Activated naive CD4-positive, alpha-beta T cell (primary cell): ENCODE results near the gene ACTMAP.
A peak's percentile ranks its signal among the peaks of the same experiment; 100 is the strongest.
"Not testable (repeated sequence)": the region's sequence is repeated elsewhere in the genome, so short reads cannot be mapped to it uniquely, and the experiment has no call there.

Experiments used
- DNase-seq, 4 experiments: peaks; one replicate each; lab custom pipeline; 2025; lab: John Stamatoyannopoulos, UW

Gene ACTMAP

DNA sequence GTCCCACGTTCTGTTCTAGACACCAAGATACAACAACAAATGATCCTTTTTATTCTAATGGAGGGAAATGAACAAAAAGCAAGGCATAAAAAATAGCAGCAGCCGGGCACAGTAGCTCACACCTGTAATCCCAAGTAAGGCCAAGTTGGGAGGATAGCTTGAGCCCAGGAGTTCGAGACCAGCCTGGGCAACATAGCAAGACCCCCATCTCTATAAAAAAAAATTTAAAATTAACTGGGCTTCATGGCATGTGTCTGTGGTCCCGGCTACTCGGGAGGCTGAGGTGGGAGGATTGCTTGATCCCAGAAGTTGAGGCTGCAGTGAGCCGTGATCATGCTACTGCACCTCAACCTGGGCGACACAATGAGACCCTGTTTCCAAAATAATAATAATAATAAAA is 26.1 kb upstream of the ACTMAP start:
- DNase-seq: no peak

DNA sequence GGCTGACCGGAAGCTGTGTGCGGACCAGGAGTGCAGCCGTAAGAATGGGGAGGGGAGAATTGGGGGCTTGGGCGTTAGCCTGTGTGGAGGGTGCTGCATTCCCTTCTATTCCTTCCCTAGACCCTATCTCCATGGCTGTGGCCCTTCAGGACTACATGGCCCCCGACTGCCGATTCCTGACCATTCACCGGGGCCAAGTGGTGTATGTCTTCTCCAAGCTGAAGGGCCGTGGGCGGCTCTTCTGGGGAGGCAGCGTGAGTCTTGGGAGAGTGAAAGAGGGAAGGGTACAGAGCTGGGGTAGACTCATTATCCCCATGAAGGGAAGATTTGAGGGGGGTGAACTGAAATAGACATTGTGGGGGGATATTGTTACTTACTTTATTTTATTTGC is 25.4 kb upstream of the ACTMAP start:
- DNase-seq: no peak

GRCh38 chr19:40774916-40775631 is 24.8 kb upstream of the ACTMAP start, which contains the start of gene MIA:
TSS of gene MIA (plus strand) at chr19:40775521. CDS start at chr19:40775543, 22 bp downstream.
- DNase-seq: no peak

DNA sequence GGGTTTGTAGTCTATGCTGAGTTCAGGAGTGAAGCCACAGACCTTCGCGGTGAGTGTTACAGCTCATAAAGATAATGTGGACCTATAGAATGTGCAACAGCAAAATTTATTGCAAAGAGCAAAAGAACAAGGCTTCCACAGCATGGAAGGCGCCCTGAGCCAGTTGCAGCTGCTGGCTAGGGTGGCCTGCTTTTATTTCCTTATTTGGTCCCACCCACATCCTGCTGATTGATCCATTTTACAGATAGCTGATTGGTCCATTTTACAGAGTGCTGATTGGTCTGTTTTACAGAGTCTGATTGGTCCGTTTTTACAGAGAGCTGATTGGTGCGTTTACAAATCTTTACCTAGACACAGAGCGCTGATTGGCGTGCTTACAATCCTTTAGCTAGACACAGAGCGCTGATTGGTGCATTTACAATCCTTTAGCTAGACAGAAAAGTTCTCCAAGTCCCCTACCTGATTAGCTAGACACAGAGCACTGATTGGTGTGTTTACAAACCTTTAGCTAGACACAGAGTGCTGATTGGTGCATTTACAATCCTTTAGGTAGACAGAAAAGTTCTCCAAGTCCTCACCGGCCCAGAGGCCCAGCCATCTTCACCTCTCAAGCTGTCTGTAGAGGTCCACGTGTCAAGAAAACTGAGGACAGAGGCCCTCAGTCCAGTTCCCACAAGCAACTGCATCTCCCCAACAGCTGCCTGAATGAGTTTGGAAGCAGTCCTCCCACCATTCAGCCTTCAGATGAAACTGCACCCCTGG is 21.0 kb upstream of the ACTMAP start:
- DNase-seq: not testable (repeated sequence)

DNA sequence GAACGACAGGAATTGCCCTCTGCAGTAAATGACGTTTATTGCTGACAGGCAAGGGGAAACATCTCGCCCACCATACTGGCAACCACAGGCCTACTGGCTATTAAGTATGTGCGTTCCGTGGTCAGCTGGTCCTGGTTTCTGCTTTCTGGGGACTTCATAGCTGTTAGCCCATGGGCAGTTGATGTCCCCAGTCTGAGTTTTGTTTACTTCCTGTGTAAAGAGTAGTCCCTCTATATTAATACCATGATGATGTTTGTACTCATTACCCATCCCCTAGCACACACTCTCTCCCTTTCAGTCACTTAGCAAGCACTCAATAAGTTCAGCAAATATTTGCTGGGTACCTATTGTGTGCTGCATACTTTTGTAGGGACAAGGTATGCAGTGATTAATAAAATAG is 18.6 kb upstream of the ACTMAP start:
- DNase-seq: no peak

GRCh38 chr19:40766385-40766784 is 16.1 kb upstream of the ACTMAP start:
- not testable (repeated sequence) for DNase-seq

DNA sequence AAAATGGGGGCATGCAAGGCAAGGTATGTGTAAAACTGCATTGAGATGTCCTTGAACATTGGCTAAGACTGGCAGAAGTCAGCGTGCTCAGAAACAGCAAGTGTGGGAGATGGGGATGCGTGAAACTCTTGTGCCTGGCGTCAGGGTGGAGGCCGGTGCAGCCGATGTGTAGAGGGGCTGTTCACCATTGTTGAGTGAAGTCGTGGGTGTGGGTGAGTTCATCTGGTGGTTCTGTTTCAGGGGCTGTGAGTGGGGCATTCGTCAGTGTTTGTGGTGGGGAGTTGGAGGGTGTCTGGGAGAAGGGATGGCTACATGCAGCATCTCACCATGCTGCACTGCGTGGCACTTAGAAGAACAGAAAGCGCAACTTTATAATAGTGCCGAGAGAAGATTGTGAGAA is 13.7 kb upstream of the ACTMAP start:
- DNase-seq: no peak

DNA sequence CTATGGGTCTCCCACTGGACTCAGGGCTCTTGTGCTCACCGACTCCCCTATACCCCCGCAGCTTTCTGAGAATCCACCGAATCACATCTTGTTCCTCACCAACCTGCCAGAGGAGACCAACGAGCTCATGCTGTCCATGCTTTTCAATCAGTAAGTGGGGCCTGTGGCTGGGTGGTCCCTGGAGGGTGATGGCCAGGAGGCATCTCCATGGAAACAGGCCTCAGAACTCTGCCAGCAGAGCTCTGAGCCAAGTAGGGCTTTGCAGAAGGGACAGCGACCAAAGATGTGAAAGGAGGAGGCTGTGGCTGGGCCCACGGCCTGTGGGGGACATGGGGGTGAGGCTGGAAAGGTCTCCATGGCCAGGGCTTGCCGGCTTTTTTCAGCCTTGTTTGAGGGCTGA is 13.2 kb upstream of the ACTMAP start:
- DNase-seq: no peak

GRCh38 chr19:40762754-40763470 is 12.6 kb upstream of the ACTMAP start:
- DNase-seq: no peak

GRCh38 chr19:40759352-40759751 is 9.1 kb upstream of the ACTMAP start:
- no peak for DNase-seq

- DNase-seq: no peak
These were observed 8.2 kb upstream of the ACTMAP start for GRCh38 chr19:40758491-40758890.

- DNase-seq: no peak
These were observed 6.3 kb upstream of the ACTMAP start for GRCh38 chr19:40756502-40757110.

DNA sequence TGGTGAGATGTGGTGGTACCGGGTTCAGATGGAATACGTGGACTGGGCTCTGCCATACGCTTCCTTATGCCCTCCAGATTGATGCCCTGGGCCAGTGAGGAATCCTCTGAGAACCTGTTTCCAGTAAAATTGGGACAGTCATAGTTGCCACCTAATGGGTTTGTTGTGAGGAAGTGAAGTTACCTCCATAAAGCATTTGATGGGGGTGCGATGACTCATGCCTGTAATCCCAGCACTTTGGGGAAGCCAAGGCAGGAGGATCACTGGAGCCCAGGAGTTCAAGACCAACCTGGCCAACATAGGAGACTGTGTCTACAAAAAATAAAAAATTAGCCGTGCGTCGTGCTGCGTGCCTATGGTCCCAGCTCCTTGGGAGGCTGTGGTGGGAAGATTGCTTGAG is 5.5 kb upstream of the ACTMAP start:
- no peak for DNase-seq

DNA sequence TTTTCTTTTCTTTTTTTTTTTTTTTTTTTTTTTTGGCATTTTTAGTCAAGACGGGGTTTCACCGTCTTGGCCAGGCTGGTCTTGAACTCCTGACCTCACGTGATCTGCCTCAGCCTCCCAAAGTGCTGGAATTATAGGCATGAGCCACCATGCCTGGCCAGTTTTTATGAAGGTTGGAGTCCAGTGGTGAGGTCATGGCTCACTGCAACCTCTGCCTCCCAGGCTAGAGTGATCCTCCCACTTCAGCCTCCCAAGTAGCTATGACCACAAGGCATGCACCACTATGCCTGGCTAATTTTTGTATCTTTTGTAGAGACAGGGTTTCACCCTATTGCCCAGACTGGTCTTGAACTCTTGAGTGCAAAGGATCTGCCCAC is 5.0 kb upstream of the ACTMAP start:
- DNase-seq: no peak

DNA sequence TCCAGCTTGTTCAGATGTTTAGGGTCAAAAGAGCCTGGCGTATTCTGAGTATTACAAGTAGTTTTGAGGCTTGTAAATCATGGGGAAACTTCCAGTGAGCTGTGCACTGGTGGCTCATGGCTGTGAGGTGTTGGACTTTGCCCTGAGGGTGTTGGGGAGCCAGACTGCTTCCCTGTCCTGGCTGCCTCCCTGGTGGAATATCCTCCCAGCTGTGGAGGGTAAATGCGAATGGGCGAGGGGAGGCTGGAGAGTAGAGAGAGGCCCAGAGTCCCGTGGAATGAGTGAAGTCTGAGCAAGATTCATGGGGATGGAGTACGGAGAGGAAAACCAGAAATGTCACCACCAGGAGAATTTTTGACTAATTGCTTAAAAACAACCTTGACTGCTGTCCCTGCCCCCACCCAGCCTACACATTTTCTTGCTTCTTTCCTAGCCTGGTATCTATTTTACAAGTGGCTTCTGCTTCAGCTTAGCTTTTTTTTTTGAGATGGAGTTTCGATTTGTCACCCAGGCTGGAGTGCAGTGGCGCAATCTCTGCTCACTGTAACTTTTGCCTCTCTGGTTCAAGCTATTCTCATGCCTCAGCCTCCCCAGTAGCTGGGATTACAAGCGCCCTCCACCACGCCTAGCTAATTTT is 4.5 kb upstream of the ACTMAP start:
- DNase-seq: no peak

DNA sequence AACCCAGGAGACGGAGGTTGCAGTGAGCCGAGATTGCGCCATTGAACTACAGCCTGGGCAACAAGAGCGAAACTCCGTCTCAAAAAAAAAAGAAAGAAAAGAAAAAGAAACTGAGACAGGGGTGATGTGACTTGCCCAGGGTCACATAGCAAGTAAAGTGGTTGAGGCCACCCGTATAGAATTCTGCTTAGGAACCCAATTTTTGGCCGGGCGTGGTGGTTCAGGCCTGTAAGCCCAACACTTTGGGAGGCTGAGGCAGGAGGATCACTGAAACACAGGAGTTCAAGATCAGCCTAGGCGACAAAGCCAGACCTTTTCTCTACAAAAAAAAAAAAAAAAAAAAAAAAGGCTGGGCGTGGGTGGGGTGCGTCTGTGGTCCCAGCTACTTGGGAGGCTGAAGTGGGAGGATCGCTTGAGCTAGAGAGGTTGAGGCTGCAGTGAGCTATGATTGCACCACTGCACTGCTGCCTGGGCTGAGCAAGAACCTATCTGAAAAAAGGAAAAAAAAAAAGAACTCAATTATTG is 2.0 kb upstream of the ACTMAP start:
- DNase-seq: no peak

DNA sequence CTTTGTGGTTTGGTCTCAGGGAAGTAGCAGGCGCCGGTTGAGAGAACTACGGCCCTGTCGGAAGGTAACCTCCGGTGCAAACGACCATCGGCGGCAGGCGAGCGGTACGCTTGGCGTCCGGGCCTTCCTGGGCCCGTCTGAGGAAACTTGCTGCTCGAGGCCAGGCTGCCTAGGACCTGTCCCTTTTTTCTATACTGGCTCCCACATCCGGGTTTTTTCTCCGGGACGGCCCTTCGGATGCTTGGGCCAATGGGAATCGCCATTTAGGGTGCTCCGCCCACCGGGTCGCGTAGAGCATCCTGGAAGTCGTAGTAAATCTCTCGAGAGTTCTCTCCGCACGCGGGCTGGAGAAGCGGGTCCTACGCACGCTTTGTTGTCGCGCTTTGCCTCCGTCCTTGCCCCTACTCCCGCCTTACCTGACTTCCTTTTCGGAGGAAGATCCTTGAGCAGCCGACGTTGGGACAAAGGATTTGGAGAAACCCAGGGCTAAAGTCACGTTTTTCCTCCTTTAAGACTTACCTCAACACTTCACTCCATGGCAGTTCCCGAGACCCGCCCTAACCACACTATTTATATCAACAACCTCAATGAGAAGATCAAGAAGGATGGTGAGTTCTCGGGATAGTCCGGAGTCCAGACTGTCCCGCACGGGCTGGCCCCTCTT is 729 bp upstream of the ACTMAP start, which contains the start of gene SNRPA:
TSS of gene SNRPA (plus strand) at position 330 of the 664 bp plus-strand sequence. CDS start at position 536, 206 bp downstream.
- DNase-seq: peak; percentile 90 to 99 (median 92)

- DNase-seq: no peak
These were observed 2.7 kb downstream of the ACTMAP start for GRCh38 chr19:40747536-40747935.

DNA sequence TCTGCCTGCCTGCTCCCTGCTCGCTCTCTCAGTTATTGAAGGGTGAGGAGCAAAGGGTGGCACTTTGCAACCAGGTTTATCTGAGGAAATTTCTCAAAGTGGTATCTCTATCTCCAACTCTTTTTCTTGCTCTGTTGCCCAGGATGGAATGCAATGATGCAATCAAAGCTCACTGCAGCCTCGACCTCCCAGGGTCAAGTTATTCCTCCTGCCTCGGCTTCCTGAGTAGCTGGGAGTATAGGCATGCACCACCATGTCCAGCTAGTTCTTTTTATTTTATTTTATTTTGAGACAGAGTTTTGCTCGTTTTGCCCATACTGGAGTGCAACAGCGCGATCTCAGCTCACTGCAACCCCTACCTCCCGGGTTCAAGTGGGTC is 4.9 kb downstream of the ACTMAP start:
- no peak for DNase-seq

DNA sequence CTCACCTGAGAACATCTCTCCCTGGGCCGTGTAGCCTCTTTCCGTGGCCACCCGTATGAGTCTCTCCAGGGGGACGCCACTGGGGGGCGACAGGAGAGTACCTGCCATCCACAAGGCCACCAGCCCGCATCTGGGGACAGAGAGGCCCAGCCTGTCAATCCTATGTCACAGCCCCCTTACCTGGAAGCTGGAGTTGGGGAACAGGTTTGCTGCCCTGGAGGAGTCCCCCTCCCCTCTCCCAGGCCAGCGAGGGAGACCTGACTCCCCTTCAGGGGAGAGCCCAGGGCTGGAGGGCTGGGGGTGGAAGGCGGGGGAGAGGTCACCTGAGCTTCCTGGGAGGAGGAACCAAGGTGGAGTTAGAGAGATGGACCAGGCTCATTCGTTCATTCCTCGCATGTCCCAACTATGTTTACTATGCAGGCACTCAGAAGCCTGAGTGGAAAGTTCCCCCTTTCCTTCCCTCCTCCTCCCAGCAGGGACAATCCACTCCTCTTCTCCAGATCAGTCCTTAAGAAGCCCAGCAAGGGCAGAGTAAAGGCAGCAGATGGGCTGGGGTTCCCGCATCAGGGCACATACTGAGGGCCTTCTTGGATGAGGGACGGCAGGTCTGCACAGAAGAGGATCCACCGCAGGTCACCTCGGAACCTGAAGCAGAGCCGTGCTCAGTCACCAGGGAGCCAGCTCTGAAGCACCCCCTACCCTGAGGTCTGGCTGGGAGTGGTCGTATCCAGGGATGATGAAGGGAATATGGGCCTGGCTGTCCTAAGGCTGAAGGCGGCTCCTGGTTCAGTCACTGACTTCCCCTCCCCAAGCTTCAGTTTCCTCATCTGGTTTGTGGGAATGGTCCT is 5.5 kb downstream of the ACTMAP start:
- no peak for DNase-seq
